Keratinocyte (primary cell): Measurements from ENCODE around the gene MED29. TPM values are rescaled to one million over a fixed set of nuclear protein-coding genes. Genes with fewer than 3 reads are reported as not detected.

Experiments used
- DNase-seq: peaks from one replicate; pipeline ENCODE4 v3.0.0-alpha.2; 2011; ENCODE audit warnings: low read depth, missing footprints, low spot score
- FAIRE-seq: peaks from 2 replicates; lab custom pipeline; 2011; peaks lifted over from hg19 to GRCh38; lab: Jason Lieb, UNC
- H2AFZ ChIP-seq: 2 replicates; pipeline ENCODE4 v1.6.0; 2012; ENCODE audit warnings: low read length, control low read depth, inconsistent platforms; ENCODE audit not compliant: control insufficient read depth
- H3K27ac ChIP-seq: 2 replicates; pipeline ENCODE4 v1.5.1; 2011; ENCODE audit warnings: low read length; ENCODE audit not compliant: control insufficient read depth, insufficient read depth
- H3K27me3 ChIP-seq: 3 replicates; pipeline ENCODE4 v1.6.0; 2011; ENCODE audit warnings: low read length; ENCODE audit not compliant: control insufficient read depth, insufficient read depth; ENCODE audit errors: extremely low read depth
- H3K36me3 ChIP-seq, 2 experiments: 2 replicates in 1 of 2; 3 replicates in 1 of 2; pipeline ENCODE4 v1.5.1; 2011; ENCODE audit warnings: low read length in 2 of 2, mild to moderate bottlenecking in 1 of 2; ENCODE audit not compliant: control insufficient read depth in 2 of 2, insufficient read depth in 2 of 2; ENCODE audit errors: extremely low read depth in 1 of 2
- H3K4me1 ChIP-seq: 3 replicates; pipeline ENCODE4 v1.5.1; 2011; ENCODE audit warnings: low read length; ENCODE audit not compliant: control insufficient read depth, insufficient read depth; ENCODE audit errors: extremely low read depth
- H3K4me2 ChIP-seq: 3 replicates; pipeline ENCODE4 v1.6.0; 2011; ENCODE audit warnings: low read depth, low read length; ENCODE audit not compliant: control insufficient read depth, insufficient read depth; ENCODE audit errors: extremely low read depth
- H3K4me3 ChIP-seq, 3 experiments: fragments of 200-600 bp in 1 of 3; sonication (generic) in 1 of 3; 2 replicates in 2 of 3; 3 replicates in 1 of 3; pipeline ENCODE4 v1.5.1; 2011 to 2016; ENCODE audit warnings: low read length in 3 of 3, mild to moderate bottlenecking in 3 of 3, control low read depth in 2 of 3, inconsistent platforms in 1 of 3, low read depth in 1 of 3, mixed read lengths in 1 of 3, mixed run types in 1 of 3, moderate library complexity in 1 of 3; ENCODE audit not compliant: control insufficient read depth in 2 of 3, insufficient read depth in 2 of 3; ENCODE audit errors: extremely low read depth in 1 of 3
- H3K79me2 ChIP-seq: 2 replicates; pipeline ENCODE4 v1.6.0; 2012; ENCODE audit warnings: low read length; ENCODE audit not compliant: control insufficient read depth, insufficient read depth
- H3K9ac ChIP-seq: 3 replicates; pipeline ENCODE4 v1.6.0; 2011; ENCODE audit warnings: low read length; ENCODE audit not compliant: control insufficient read depth, insufficient read depth; ENCODE audit errors: extremely low read depth
- H3K9me1 ChIP-seq: 3 replicates; pipeline ENCODE4 v1.6.0; 2011; ENCODE audit warnings: low read length; ENCODE audit not compliant: control insufficient read depth, insufficient read depth; ENCODE audit errors: extremely low read depth
- H3K9me3 ChIP-seq: 2 replicates; pipeline ENCODE4 v1.5.1; 2012; ENCODE audit warnings: low read depth, low read length; ENCODE audit not compliant: control insufficient read depth
- H4K20me1 ChIP-seq: 3 replicates; pipeline ENCODE4 v1.6.0; 2011; ENCODE audit warnings: low read length; ENCODE audit not compliant: control insufficient read depth, insufficient read depth; ENCODE audit errors: extremely low read depth
- CTCF ChIP-seq, 3 experiments: IDR thresholded peaks in 1 of 3; conservative IDR thresholded peaks in 1 of 3; optimal IDR thresholded peaks in 1 of 3; 2 replicates in 2 of 3; 3 replicates in 1 of 3; pipeline versions ENCODE3 to v1.5.1; 2011; ENCODE audit warnings: low read length in 3 of 3, mild to moderate bottlenecking in 3 of 3, moderate library complexity in 2 of 3, control low read depth in 1 of 3, inconsistent platforms in 1 of 3; ENCODE audit not compliant: insufficient read depth in 2 of 3; ENCODE audit errors: extremely low read depth in 1 of 3
- EZH2 ChIP-seq: IDR thresholded peaks from one replicate; pipeline ENCODE4 v1.6.1; 2012; ENCODE audit warnings: inconsistent platforms, mild to moderate bottlenecking, low read length, moderate library complexity
- dilution Hi-C: fragments of 300-500 bp; cut with MboI; formaldehyde crosslinking; loops from one replicate; pipeline ENCODE4 v1.7.0; 2020; ENCODE audit warnings: low sequenced_read_pairs; ENCODE audit not compliant: extremely low pct_ligation_motif_present
- polyA plus RNA-seq, 5 experiments: library from polyadenylated mRNA; depleted of rRNA in 3 of 5; stranded (reverse) in 3 of 5; stranded (forward) in 1 of 5; unstranded in 1 of 5; fragments of >200 nt; gene quantifications; 1 replicate in 1 of 5; 2 replicates in 3 of 5; 3 replicates in 1 of 5; pipeline versions ENCODE4 v1.2.1 to v1.2.3, GENCODE V29; 2011 to 2012; ENCODE audit warnings: missing spikeins in 2 of 5, low read depth in 1 of 5, low replicate concordance in 1 of 5

The MED29 gene
- polyA plus RNA-seq, 1 donor (not counting 4 experiments of a cell fraction or from before 2014, with no cell fraction given) = 14.7 TPM

GRCh38 chr19:39389631-39390414 is 1.4 kb upstream of the MED29 start:
- TF ChIP-seq EZH2 = no peak
- TF ChIP-seq CTCF (optimal IDR thresholded peaks at IDR 0.05 in 1 of 3, IDR thresholded peaks at IDR 0.05 in 1 of 3, conservative IDR thresholded peaks at IDR 0.05 in 1 of 3; ENCODE audit: extremely low read depth in 1 of 3, insufficient read depth in 2 of 3, low read length in 3 of 3) = no peak
- peak overlapping the region; percentile 92 for H3K27ac ChIP-seq
- DNase-seq = no peak
- no peaks in the 10 kb centered on the region for H4K20me1 ChIP-seq
- FAIRE-seq = no peak
- peaks cover 15% of the 10 kb centered on the region for H3K4me1 ChIP-seq
- peaks cover 20% of the 10 kb centered on the region for H3K79me2 ChIP-seq
- no peaks in the 10 kb centered on the region for H3K27me3 ChIP-seq
- dilution Hi-C loops = no loop called here
- H3K9ac ChIP-seq = peak overlapping the region; percentile 95
- no peak overlapping the region for H2AFZ ChIP-seq
- H3K9me3 ChIP-seq = no peaks in the 10 kb centered on the region
- H3K36me3 ChIP-seq = peaks cover 43 to 46% of the 10 kb centered on the region in 2 experiments
- peak overlapping the region; percentile 60 to 78 (median 76) for H3K4me3 ChIP-seq
- peaks cover 3% of the 10 kb centered on the region for H3K9me1 ChIP-seq
- H3K4me2 ChIP-seq = peak overlapping the region; percentile 79

- peak overlapping the region; percentile 92 for H3K27ac ChIP-seq
- no peaks in the 10 kb centered on the region for H3K9me3 ChIP-seq
- H3K36me3 ChIP-seq = peaks cover 39 to 49% of the 10 kb centered on the region in 2 experiments
- H4K20me1 ChIP-seq = no peaks in the 10 kb centered on the region
- no peak for FAIRE-seq
- H3K4me1 ChIP-seq = peaks cover 15% of the 10 kb centered on the region
- peak overlapping the region; percentile 60 to 78 (median 76) for H3K4me3 ChIP-seq
- H3K4me2 ChIP-seq = peak overlapping the region; percentile 79
- dilution Hi-C loops = no loop called here
- no peak for TF ChIP-seq CTCF (optimal IDR thresholded peaks at IDR 0.05 in 1 of 3, IDR thresholded peaks at IDR 0.05 in 1 of 3, conservative IDR thresholded peaks at IDR 0.05 in 1 of 3; ENCODE audit: extremely low read depth in 1 of 3, insufficient read depth in 2 of 3, low read length in 3 of 3)
- no peak for TF ChIP-seq EZH2
- H3K27me3 ChIP-seq = no peaks in the 10 kb centered on the region
- peaks cover 3% of the 10 kb centered on the region for H3K9me1 ChIP-seq
- peak overlapping the region; percentile 62 for H2AFZ ChIP-seq
- peak overlapping the region; percentile 95 for H3K9ac ChIP-seq
- H3K79me2 ChIP-seq = peaks cover 20% of the 10 kb centered on the region
- no peak for DNase-seq
Measured at GRCh38 chr19:39390451-39390750, 777 bp upstream of the MED29 start.
